ENCODE data around the gene ROBO1. TPM values are rescaled to one million over a fixed set of nuclear protein-coding genes. Genes with fewer than 3 reads are reported as not detected.

ROBO1 gene
- total and polyA plus RNA-seq, 4 donors = 1.0 to 30.3 (median 3.9) TPM

- TF ChIP-seq JUND (IDR thresholded peaks at IDR 0.05) = no peak
- TF ChIP-seq MAX (IDR thresholded peaks at IDR 0.05) = no peak
- TF ChIP-seq FOXA1 (IDR thresholded peaks at IDR 0.05) = no peak
- no peak for TF ChIP-seq NR2F2 (IDR thresholded peaks at IDR 0.05)
These were observed 726.2 kb downstream of the ROBO1 start (continued) for GRCh38 chr3:79041621-79042020.

GRCh38 chr3:79040701-79041100 lies 727.1 kb downstream of the ROBO1 start:
- DNase-seq (ENCODE audit: low spot score) = no peak
- Histone ChIP-seq H3K9ac (ENCODE audit: low read depth in 1 of 2, low read length in 2 of 2) (no peak overlapping the region), H3K4me3 (ENCODE audit: low read depth in 1 of 3, low read length in 3 of 3) (no peak overlapping the region), H3K27me3 (ENCODE audit: control insufficient read depth in 4 of 4, insufficient read depth in 4 of 4, low read length in 3 of 4) (peaks cover 0 to 3% (median 0%) of the 10 kb centered on the region in 4 donors), H3K9me3 (ENCODE audit: control insufficient read depth in 4 of 4, low read length in 3 of 4) (no peaks in the 10 kb centered on the region), H3K36me3 (ENCODE audit: control insufficient read depth in 4 of 4, insufficient read depth in 3 of 4, low read depth in 1 of 4, low read length in 3 of 4) (no peaks in the 10 kb centered on the region), H3K4me1 (ENCODE audit: control insufficient read depth in 4 of 4, insufficient read depth in 4 of 4, low read length in 3 of 4) (no peaks in the 10 kb centered on the region), H3K27ac (ENCODE audit: low read depth in 1 of 2, low read length in 2 of 2) (no peak overlapping the region)
- TF ChIP-seq EGR1 (IDR thresholded peaks at IDR 0.05; ENCODE audit: low read depth in 2 of 2) = no peak
- no peak for TF ChIP-seq FOXA2 (IDR thresholded peaks at IDR 0.05)
- TF ChIP-seq GABPA (IDR thresholded peaks at IDR 0.05 in 1 of 2, conservative IDR thresholded peaks at IDR 0.05 in 1 of 2) = no peak
- 84% methylated on average over 3 of the region's 3 CpGs for WGBS

GRCh38 chr3:79040091-79040490 lies 727.7 kb downstream of the ROBO1 start:
- Histone ChIP-seq H3K27me3 (ENCODE audit: control insufficient read depth in 4 of 4, insufficient read depth in 4 of 4, low read length in 3 of 4) (peaks cover 0 to 3% (median 0%) of the 10 kb centered on the region in 4 donors), H3K36me3 (ENCODE audit: control insufficient read depth in 4 of 4, insufficient read depth in 3 of 4, low read depth in 1 of 4, low read length in 3 of 4) (no peaks in the 10 kb centered on the region), H3K4me1 (ENCODE audit: control insufficient read depth in 4 of 4, insufficient read depth in 4 of 4, low read length in 3 of 4) (no peaks in the 10 kb centered on the region), H3K4me3 (ENCODE audit: low read depth in 1 of 3, low read length in 3 of 3) (no peak overlapping the region), H3K9me3 (ENCODE audit: control insufficient read depth in 4 of 4, low read length in 3 of 4) (no peaks in the 10 kb centered on the region), H3K27ac (ENCODE audit: low read depth in 1 of 2, low read length in 2 of 2) (no peak overlapping the region), H3K9ac (ENCODE audit: low read depth in 1 of 2, low read length in 2 of 2) (no peak overlapping the region)
- 93% methylated on average over 6 of the region's 6 CpGs for WGBS
- TF ChIP-seq TAF1 (conservative IDR thresholded peaks at IDR 0.05) = no peak
- no peak for TF ChIP-seq JUND (IDR thresholded peaks at IDR 0.05)
- TF ChIP-seq FOXA1 (IDR thresholded peaks at IDR 0.05) = no peak
- no peak for TF ChIP-seq ATF3 (IDR thresholded peaks at IDR 0.05)
- no peak for TF ChIP-seq GABPA (IDR thresholded peaks at IDR 0.05 in 1 of 2, conservative IDR thresholded peaks at IDR 0.05 in 1 of 2)
- no peak for TF ChIP-seq RXRA (IDR thresholded peaks at IDR 0.05)
- TF ChIP-seq RAD21 (IDR thresholded peaks at IDR 0.05) = no peak
- TF ChIP-seq REST (IDR thresholded peaks at IDR 0.05) = no peak
- no peak for TF ChIP-seq FOXA2 (IDR thresholded peaks at IDR 0.05)
- no peak for TF ChIP-seq NR2F2 (IDR thresholded peaks at IDR 0.05)
- no peak for TF ChIP-seq HNF4G (IDR thresholded peaks at IDR 0.05)
- no peak for TF ChIP-seq ZBTB33 (IDR thresholded peaks at IDR 0.05)
- no peak for TF ChIP-seq HNF4A (conservative IDR thresholded peaks at IDR 0.05)
- no peak for DNase-seq (ENCODE audit: low spot score)
